ENCODE measurements around the gene TMCC1.
"Not testable (repeated sequence)": the region's sequence is repeated elsewhere in the genome, so short reads cannot be mapped to it uniquely, and the experiment has no call there.

TMCC1 gene

GRCh38 chr3:129770604-129771003 lies 122.9 kb downstream of the TMCC1 start:
- no peak for DNase-seq (ENCODE audit: low spot score)

GRCh38 chr3:129769616-129770015 lies 123.9 kb downstream of the TMCC1 start:
- no peak for DNase-seq (ENCODE audit: low spot score)

- no peak for DNase-seq (ENCODE audit: low spot score)
Measured at GRCh38 chr3:129768728-129769127, 124.8 kb downstream of the TMCC1 start.

- no peak for DNase-seq (ENCODE audit: low spot score)
Measured at GRCh38 chr3:129766135-129766534, 127.4 kb downstream of the TMCC1 start.

- DNase-seq (ENCODE audit: low spot score) = no peak
Measured at GRCh38 chr3:129764090-129764489, 129.4 kb downstream of the TMCC1 start.

GRCh38 chr3:129758785-129759320 lies 134.7 kb downstream of the TMCC1 start:
- no peak for DNase-seq (ENCODE audit: low spot score)

GRCh38 chr3:129758306-129758705 lies 135.2 kb downstream of the TMCC1 start:
- no peak for DNase-seq (ENCODE audit: low spot score)

GRCh38 chr3:129756871-129757270 lies 136.6 kb downstream of the TMCC1 start:
- DNase-seq (ENCODE audit: low spot score) = no peak

GRCh38 chr3:129751105-129751504 lies 142.4 kb downstream of the TMCC1 start:
- DNase-seq (ENCODE audit: low spot score) = not testable (repeated sequence)

- peak; percentile 53 for DNase-seq (ENCODE audit: low spot score)
Measured at GRCh38 chr3:129749692-129750091, 143.8 kb downstream of the TMCC1 start.

- peak; percentile 62 for DNase-seq (ENCODE audit: low spot score)
Measured at GRCh38 chr3:129747992-129748391, 145.5 kb downstream of the TMCC1 start.

GRCh38 chr3:129747136-129747535 lies 146.4 kb downstream of the TMCC1 start:
- no peak for DNase-seq (ENCODE audit: low spot score)

- no peak for DNase-seq (ENCODE audit: low spot score)
Measured at GRCh38 chr3:129746629-129747028, 146.9 kb downstream of the TMCC1 start.

- DNase-seq (ENCODE audit: low spot score) = no peak
Measured at GRCh38 chr3:129745253-129745652, 148.3 kb downstream of the TMCC1 start.

GRCh38 chr3:129741794-129742193 lies 151.7 kb downstream of the TMCC1 start:
- no peak for DNase-seq (ENCODE audit: low spot score)

- no peak for DNase-seq (ENCODE audit: low spot score)
Measured at GRCh38 chr3:129740090-129740489, 153.4 kb downstream of the TMCC1 start.

GRCh38 chr3:129739634-129740033 lies 153.9 kb downstream of the TMCC1 start:
- DNase-seq (ENCODE audit: low spot score) = no peak

GRCh38 chr3:129738172-129738571 lies 155.3 kb downstream of the TMCC1 start:
- DNase-seq (ENCODE audit: low spot score) = no peak

- DNase-seq (ENCODE audit: low spot score) = no peak
Measured at GRCh38 chr3:129736070-129736469, 157.4 kb downstream of the TMCC1 start.

- no peak for DNase-seq (ENCODE audit: low spot score)
Measured at GRCh38 chr3:129735638-129736037, 157.9 kb downstream of the TMCC1 start.

GRCh38 chr3:129734449-129734848 lies 159.1 kb downstream of the TMCC1 start:
- no peak for DNase-seq (ENCODE audit: low spot score)

GRCh38 chr3:129732200-129732876 lies 161.2 kb downstream of the TMCC1 start:
- DNase-seq (ENCODE audit: low spot score) = no peak

- DNase-seq (ENCODE audit: low spot score) = no peak
Measured at GRCh38 chr3:129727707-129728106, 165.8 kb downstream of the TMCC1 start.

Data from activated CD4-positive, alpha-beta T cell treated with anti-CD3 and anti-CD28 coated beads, Interleukin-2, Interleukin-4, amounts not matched to agents 100 ng/mL and 50 ng/mL, durations not matched to agents 16 hours and 8 hours (primary cell).